GM12892 (cell line): Measurements from ENCODE around the gene POLR2B.

Experiments used
- POLR2A ChIP-seq: IDR thresholded peaks from 2 replicates; pipeline ENCODE4 v1.6.1; 2011; ENCODE audit warnings: low read depth, low read length, control low read depth
- POLR2AphosphoS5 ChIP-seq: IDR thresholded peaks from 2 replicates; pipeline ENCODE4 v1.6.1; 2011; ENCODE audit warnings: low read depth, low read length, control low read depth
- TAF1 ChIP-seq: IDR thresholded peaks from 2 replicates; pipeline ENCODE4 v1.6.1; 2011; ENCODE audit warnings: low read depth, mild to moderate bottlenecking, control low read depth, low read length, borderline replicate concordance

DNA sequence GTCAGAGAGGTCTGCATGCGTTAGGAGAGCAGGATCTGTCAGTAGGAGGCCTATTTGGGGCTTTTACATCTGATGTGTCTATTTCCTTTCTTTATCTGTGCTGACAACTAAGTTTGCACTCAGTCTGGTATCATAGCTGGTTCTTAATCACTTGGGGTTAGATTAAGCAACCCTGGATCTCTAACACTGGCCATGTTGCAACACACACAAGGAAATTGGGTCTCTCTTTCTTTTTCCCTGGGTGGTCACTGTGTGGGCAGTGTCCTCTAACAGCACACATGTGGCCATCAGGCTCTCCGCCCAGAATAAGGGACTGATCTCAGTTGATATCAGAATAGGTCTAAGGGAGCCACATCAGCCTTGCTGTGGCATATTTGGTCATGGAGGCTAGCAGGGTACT is 92.6 kb downstream of the POLR2B start:
- TF ChIP-seq POLR2AphosphoS5 (no peak), POLR2A (no peak), TAF1 (no peak)
